ENCODE results near the gene ATG2A. TPM values are rescaled to one million over a fixed set of nuclear protein-coding genes. Genes with fewer than 3 reads are reported as not detected.

ATG2A gene
- total and polyA plus RNA-seq, 2 donors (not counting 3 experiments of a cell fraction or from before 2014, with no cell fraction given), result 13.4 to 24.3 TPM

- H4K20me1 ChIP-seq (replicated peaks; ENCODE audit: control insufficient read depth, extremely low read depth, insufficient read depth, low read length), result no peaks in the 10 kb centered on the region
- ChIA-PET CTCF (interaction anchor here (0.9 to 9.4 kb wide), 2 partner anchors 18 to 41 kb away, joined by 5 to 168 read pairs; partner anchors contain the start of gene CDC42BPG), POLR2A (no interaction called here)
- no peaks in the 10 kb centered on the region for H3K79me2 ChIP-seq (ENCODE audit: control insufficient read depth, insufficient read depth, low read length)
- H3K27ac ChIP-seq (ENCODE audit: insufficient read depth, low read depth, low read length), result no peak overlapping the region
- H3K27me3 ChIP-seq (ENCODE audit: control insufficient read depth in 2 of 2, insufficient read depth in 2 of 2, low read length in 2 of 2), result no peaks in the 10 kb centered on the region
- H3K9me3 ChIP-seq (replicated peaks; ENCODE audit: control insufficient read depth, insufficient read depth, low read length), result no peaks in the 10 kb centered on the region
- no peak overlapping the region for H3K4me3 ChIP-seq (replicated peaks in 1 of 3; ENCODE audit: insufficient read depth in 1 of 3, low read depth in 1 of 3, low read length in 3 of 3)
- H3K4me1 ChIP-seq (ENCODE audit: control insufficient read depth, extremely low read depth, insufficient read depth, low read length), result peaks cover 12% of the 10 kb centered on the region
- no peak overlapping the region for H2AFZ ChIP-seq (ENCODE audit: low read depth, low read length)
- intact Hi-C loops (cut with micrococcal nuclease), result loop anchor here (1.0 kb wide), 2 partner anchors 11 to 42 kb away; partner anchors contain the start of gene EHD1
- dilution Hi-C loops (cut with MboI; ENCODE audit: extremely low pct_ligation_motif_present, low sequenced_read_pairs), result no loop called here
- no peak overlapping the region for H3K4me2 ChIP-seq (ENCODE audit: insufficient read depth, low read length)
- no peaks in the 10 kb centered on the region for H3K9me1 ChIP-seq (replicated peaks; ENCODE audit: control insufficient read depth, extremely low read depth, insufficient read depth, low read length)
- no peak overlapping the region for H3K9ac ChIP-seq (replicated peaks; ENCODE audit: extremely low read depth, insufficient read depth, low read length)
- no peaks in the 10 kb centered on the region for H3K36me3 ChIP-seq (ENCODE audit: control insufficient read depth in 2 of 2, extremely low read depth in 1 of 2, insufficient read depth in 2 of 2, low read length in 2 of 2)
- DNase-seq (ENCODE audit: low read depth, low spot score) (no peak), FAIRE-seq (no peak)
- TF ChIP-seq FOS (IDR thresholded peaks at IDR 0.05; ENCODE audit: borderline replicate concordance, insufficient read depth, low read length) (no peak), POLR2AphosphoS5 (IDR thresholded peaks at IDR 0.05; ENCODE audit: insufficient read depth, low read depth, low read length) (no peak), MYC (IDR thresholded peaks at IDR 0.05; ENCODE audit: low read depth, low read length) (no peak), CTCF (IDR thresholded peaks at IDR 0.05; ENCODE audit: extremely low read depth in 1 of 2, insufficient read depth in 1 of 2, low read depth in 1 of 2, low read length in 2 of 2) (no peak), GATA2 (IDR thresholded peaks at IDR 0.05; ENCODE audit: insufficient read depth, insufficient read length, low read depth, low read length) (no peak), MAX (IDR thresholded peaks at IDR 0.05; ENCODE audit: insufficient read depth, insufficient read length) (no peak), EZH2 (IDR thresholded peaks at IDR 0.05; ENCODE audit: borderline replicate concordance, low read depth, low read length, severe bottlenecking) (no peak), POLR2A (IDR thresholded peaks at IDR 0.05; ENCODE audit: low read depth, low read length) (no peak), JUN (IDR thresholded peaks at IDR 0.05; ENCODE audit: borderline replicate concordance, insufficient read depth, insufficient read length, low read depth) (no peak)
- BruUV-seq (replicated peaks), result no TSS peak
These were observed 28.1 kb downstream of the ATG2A start for GRCh38 chr11:64888729-64889511.
